Epithelial cell of prostate (primary cell): ENCODE results near the gene ACACA.
"Not testable (repeated sequence)": the region's sequence is repeated elsewhere in the genome, so short reads cannot be mapped to it uniquely, and the experiment has no call there.

Source experiments
- DNase-seq: peaks from one replicate; pipeline ENCODE4 v3.0.0-alpha.2; 2011; ENCODE audit warnings: low read depth, low spot score
- H3K27ac ChIP-seq: fragments of 450-650 bp; 2 replicates; pipeline ENCODE4 v1.5.1; 2017; ENCODE audit warnings: mild to moderate bottlenecking

ACACA gene

GRCh38 chr17:37406635-37407461, at the start of gene ACACA, which contains the start of gene TADA2A:
TSS of gene ACACA (minus strand) at chr17:37406836. CDS start at chr17:37406299, 537 bp downstream.
TSS of gene TADA2A (plus strand) at chr17:37406886. CDS start at chr17:37411366, 4,480 bp downstream.
- DNase-seq: no peak
- peak within 1 kb of the TSS; percentile 79 for H3K27ac ChIP-seq

GRCh38 chr17:37450112-37450511, 43.5 kb upstream of the ACACA start:
- H3K27ac ChIP-seq: peak overlapping the region; percentile 78
- peak; percentile 72 for DNase-seq

GRCh38 chr17:37447641-37448040, 41.0 kb upstream of the ACACA start:
- DNase-seq: no peak
- peak overlapping the region; percentile 59 for H3K27ac ChIP-seq

DNA sequence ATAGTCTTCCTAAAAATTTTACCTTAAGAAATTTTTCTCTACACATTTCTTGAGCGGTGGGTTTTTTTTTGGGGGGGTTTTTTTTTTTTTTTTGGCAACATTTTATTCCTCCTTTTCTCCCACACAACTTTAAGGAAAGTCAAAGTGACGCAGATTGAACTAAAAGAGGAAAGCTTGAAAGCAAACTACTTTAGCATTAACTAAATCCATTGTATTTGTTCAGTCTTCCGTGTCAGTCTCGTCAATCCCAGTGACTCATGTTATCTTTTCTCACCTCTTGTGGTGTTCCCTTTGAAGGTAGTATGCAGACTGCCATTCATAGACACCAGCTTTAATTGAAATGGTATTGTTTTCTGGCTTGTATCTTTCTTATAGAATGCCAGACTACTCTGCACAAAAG, 39.4 kb upstream of the ACACA start:
- DNase-seq: peak; percentile 55
- peak overlapping the region; percentile 48 for H3K27ac ChIP-seq

DNA sequence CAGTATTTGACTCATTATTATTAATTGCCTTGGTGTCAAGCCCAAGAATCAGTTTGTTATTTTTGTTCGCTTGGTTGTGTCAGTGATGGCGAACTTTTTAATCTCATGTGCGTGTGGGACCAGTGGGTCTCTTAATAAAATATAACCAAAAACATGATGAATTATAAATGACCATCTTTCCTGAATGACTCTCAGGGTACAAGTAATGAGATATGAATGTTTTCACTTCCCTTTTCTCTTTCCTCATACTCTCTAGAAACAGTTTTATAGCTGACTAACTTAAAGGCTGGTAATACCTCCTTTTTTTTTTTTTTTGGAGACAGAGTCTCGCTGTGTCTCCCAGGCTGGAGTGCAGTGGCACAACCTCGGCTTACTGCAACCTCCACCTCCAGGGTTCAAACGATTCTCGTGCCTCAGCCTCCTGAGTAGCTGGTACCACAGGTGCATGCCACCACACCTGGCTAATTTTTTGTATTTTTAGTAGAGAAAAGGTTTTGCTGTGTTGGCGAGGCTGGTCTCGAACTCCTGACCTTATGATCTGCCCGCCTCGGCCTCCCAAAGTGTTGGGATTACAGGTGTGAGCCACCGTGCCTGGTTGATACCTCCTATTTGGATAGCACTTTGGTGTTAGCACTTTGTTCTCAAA, 34.9 kb upstream of the ACACA start:
- not testable (repeated sequence) for DNase-seq, H3K27ac ChIP-seq

DNA sequence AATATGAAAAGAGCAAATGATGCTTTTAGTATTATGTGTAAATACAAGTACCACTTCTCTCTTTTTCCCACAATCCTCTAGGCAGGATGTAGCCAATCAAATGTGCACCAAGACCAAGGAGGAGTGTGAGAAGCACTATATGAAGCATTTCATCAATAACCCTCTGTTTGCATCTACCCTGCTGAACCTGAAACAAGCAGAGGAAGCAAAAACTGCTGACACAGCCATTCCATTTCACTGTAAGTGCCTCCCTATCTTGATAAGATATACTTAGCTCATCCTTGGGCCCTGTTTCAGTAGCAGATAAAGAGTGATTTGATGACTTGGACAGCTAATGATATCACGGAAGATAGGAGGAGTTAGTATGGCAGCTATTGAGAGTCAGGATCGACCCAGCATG, 33.8 kb upstream of the ACACA start:
- no peak for DNase-seq
- no peak overlapping the region for H3K27ac ChIP-seq

DNA sequence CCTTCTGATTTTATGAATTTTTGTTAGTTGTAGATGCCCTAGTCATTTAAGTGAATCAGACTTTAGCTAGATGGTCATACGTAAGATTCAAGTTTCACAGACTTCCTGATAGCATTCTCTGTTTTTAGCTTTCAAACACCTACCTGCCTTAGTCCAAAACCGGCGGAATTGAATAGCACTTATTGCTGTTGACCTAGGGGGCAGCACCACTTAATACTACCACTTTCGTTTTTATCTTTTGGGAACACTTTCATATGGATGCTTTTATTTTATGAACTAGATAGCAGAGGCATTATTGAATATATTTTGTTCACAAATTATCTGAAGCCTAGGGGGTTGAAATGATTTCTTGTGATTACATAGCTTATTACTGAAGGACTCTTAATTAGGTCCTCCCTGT, 31.5 kb upstream of the ACACA start:
- no peak overlapping the region for H3K27ac ChIP-seq
- no peak for DNase-seq

DNA sequence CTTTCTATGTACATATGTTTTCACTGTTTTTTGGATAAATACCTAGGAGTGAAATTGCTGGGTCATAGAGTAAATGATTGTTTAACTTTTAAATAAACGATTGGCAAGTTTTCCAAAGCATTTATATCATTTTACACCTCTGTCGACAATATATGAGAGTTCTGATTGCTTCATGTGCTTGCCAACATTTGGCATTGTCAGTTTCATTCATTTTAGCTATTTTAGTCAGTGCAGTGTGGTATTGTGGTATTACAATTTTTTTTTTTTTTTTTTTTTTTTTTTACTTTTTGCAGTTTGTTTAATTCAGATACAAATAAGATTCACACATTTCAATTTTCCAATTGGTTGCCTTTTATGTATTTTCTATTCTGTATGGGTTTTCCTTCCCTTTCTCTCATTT, 26.0 kb upstream of the ACACA start:
- no peak for DNase-seq
- no peak overlapping the region for H3K27ac ChIP-seq

- peak overlapping the region; percentile 95 for H3K27ac ChIP-seq
- peak; percentile 69 for DNase-seq
These were observed 23.5 kb upstream of the ACACA start for GRCh38 chr17:37430051-37430627.

GRCh38 chr17:37429453-37429852, 22.8 kb upstream of the ACACA start:
- H3K27ac ChIP-seq: peak overlapping the region; percentile 95
- no peak for DNase-seq

- no peak for DNase-seq
- H3K27ac ChIP-seq: peak overlapping the region; percentile 95
These were observed 22.4 kb upstream of the ACACA start for GRCh38 chr17:37429039-37429438.

- no peak for DNase-seq
- H3K27ac ChIP-seq: no peak overlapping the region
These were observed 18.6 kb upstream of the ACACA start for GRCh38 chr17:37425268-37425667.

DNA sequence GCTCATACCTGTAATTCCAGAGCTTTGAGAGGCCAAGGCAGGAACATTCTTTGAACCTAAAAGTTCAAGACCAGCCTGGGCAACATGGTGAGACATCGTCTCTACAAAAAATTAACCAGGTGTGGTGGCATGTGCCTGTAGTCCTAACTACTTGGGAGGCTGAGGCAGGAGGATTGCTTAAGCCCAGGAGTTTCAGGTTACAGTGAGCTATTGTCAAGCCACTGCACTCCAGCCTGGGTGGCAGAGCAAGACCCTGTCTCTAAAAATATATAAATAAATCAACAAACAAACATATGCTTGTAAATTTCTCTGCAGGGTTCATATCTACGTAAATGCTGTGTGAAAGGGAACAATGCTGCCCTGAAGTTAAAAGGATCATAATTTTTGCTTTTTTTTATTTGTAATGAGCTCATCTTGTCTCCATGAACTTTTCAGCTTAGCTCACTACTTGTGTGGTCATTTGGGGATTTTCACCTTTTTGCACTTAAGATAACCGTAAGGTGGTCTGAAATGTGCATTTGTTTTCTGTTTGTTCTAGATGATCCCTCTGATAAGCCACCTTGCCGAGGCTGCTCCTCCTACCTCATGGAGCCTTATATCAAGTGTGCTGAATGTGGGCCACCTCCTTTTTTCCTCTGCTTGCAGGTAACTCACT, 16.5 kb upstream of the ACACA start:
- H3K27ac ChIP-seq: no peak overlapping the region
- no peak for DNase-seq

DNA sequence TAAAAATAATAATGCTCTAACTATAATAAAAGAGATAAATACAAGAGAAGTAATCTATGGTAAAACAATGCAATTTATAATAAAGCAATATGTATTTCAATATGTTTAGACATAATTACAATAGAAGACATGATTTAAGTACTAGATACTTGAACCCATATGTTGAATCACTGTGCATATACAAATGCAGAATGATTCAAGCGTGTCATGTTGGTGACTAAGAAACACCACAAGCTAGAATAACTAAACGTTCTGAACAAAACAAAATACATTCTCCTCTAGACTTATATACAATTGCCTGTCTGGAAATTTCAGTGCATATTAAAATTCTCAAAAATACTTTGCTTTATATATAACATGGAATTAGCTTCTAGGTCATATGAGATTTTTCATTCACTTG, 11.2 kb upstream of the ACACA start:
- DNase-seq: no peak
- peak overlapping the region; percentile 23 for H3K27ac ChIP-seq

GRCh38 chr17:37413875-37414519, 7.4 kb upstream of the ACACA start:
- no peak overlapping the region for H3K27ac ChIP-seq
- DNase-seq: no peak

DNA sequence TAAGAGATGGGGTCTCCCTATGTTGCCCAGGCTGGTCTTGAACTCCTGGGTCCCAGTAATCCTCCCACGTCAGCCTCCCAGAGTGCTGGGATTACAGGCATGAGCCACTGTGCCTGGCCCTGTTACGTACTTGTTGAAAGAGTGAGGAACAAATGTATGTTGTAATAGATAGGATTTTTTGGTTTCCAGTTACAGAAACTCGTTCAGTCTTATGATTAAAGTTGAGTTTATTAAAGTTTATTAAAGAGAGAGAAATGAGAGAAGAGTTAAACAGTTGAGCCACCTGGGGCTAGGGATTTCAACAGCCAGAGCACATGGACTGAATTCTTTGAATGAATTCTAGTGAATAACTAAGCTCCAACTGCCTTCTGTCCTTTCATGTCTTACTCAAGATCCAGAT, 3.7 kb upstream of the ACACA start:
- no peak for DNase-seq
- H3K27ac ChIP-seq: no peak overlapping the region

- H3K27ac ChIP-seq: peak overlapping the region; percentile 79
- not testable (repeated sequence) for DNase-seq
These were observed 1.5 kb upstream of the ACACA start for GRCh38 chr17:37408145-37408479.

GRCh38 chr17:37405955-37406634, 541 bp downstream of the ACACA start:
- no peak for DNase-seq
- H3K27ac ChIP-seq: peak overlapping the region; percentile 79

DNA sequence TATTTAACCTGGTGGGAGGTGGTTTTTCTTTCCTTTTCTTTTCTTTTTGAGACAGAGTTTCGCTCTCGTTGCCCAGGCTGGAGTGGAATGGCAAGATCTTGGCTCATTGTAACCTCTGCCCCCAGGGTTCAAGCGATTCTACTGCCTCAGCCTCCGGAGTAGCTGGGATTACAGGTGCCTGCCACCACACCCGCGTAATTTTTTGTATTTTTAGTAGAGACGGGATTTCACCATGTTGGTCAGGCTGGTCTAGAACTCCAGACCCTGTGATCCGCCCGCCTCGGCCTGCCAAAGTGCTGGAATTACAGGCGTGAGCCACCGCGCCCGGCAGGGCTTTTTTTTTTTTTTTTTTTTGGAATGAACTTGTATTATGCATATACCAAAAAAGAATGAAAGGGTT, 1.1 kb downstream of the ACACA start:
- not testable (repeated sequence) for DNase-seq
- H3K27ac ChIP-seq: peak overlapping the region; percentile 79

DNA sequence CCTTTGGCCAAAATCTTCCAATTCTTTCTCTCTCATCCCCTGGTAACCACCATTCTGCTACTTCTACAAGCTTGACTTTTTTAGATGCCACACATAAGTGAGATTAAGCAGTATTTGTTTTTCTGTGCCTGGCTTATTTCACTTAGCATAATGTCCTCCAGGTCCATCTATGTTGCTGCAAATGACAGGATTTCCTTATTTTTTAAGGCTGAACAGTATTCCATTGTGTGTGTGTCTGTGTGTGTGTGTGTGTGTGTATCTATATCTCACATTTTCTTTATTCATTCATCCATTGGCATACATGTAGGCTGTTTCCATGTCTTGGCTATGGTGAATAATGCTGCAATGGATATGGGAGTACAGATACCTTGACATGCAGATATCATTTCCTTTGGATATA, 6.1 kb downstream of the ACACA start:
- no peak for DNase-seq
- H3K27ac ChIP-seq: no peak overlapping the region
